SK-N-SH (cell line): ENCODE measurements around the gene SPDL1.
A peak's percentile ranks its signal among the peaks of the same experiment; 100 is the strongest.

Source experiments
- CHD2 ChIP-seq: fragments of 150-350 bp; IDR thresholded peaks from 2 replicates; pipeline ENCODE4 v1.6.1; 2018; ENCODE audit warnings: low read length; ENCODE audit not compliant: partially characterized antibody
- RAD21 ChIP-seq: IDR thresholded peaks from 2 replicates; pipeline ENCODE4 v1.6.1; 2012; ENCODE audit warnings: mild to moderate bottlenecking, low read length
- TF ChIP-seq, protein P1 (sequence below): fragments of 200-600 bp; sonication (generic); IDR thresholded peaks from 2 replicates; pipeline ENCODE4 v1.6.1; 2017; ENCODE audit warnings: antibody characterized with exemption, mild to moderate bottlenecking, moderate library complexity
- TF ChIP-seq, protein P2 (sequence below): IDR thresholded peaks from 2 replicates; pipeline ENCODE4 v1.4.0; 2012; ENCODE audit warnings: low read depth

DNA sequence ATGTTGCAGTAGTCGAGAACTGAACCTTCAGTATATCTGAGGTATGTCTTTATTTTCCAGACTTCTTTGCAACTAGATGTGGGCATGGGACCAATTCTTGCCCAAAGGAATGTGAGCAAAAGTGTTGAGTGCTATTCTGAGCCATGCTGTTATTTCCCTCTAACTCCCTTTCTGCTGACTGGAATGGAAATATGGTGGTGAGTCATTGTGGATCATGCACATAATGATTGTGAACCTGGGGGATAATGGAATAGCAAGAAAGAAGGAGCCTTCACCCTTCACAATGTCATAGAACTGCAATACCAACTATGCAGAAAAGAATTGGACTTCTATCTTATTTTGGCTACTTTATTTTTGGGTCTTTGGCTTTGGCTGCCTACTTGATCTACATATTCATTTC, 43.2 kb downstream of the SPDL1 start:
- TF ChIP-seq, protein P1, sequence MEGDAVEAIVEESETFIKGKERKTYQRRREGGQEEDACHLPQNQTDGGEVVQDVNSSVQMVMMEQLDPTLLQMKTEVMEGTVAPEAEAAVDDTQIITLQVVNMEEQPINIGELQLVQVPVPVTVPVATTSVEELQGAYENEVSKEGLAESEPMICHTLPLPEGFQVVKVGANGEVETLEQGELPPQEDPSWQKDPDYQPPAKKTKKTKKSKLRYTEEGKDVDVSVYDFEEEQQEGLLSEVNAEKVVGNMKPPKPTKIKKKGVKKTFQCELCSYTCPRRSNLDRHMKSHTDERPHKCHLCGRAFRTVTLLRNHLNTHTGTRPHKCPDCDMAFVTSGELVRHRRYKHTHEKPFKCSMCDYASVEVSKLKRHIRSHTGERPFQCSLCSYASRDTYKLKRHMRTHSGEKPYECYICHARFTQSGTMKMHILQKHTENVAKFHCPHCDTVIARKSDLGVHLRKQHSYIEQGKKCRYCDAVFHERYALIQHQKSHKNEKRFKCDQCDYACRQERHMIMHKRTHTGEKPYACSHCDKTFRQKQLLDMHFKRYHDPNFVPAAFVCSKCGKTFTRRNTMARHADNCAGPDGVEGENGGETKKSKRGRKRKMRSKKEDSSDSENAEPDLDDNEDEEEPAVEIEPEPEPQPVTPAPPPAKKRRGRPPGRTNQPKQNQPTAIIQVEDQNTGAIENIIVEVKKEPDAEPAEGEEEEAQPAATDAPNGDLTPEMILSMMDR: no peak
- no peak for TF ChIP-seq RAD21
- TF ChIP-seq, protein P2, sequence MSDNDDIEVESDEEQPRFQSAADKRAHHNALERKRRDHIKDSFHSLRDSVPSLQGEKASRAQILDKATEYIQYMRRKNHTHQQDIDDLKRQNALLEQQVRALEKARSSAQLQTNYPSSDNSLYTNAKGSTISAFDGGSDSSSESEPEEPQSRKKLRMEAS: peak; percentile 81
- no peak for TF ChIP-seq CHD2
